ENCODE data around the gene PADI2. TPM values are rescaled to one million over a fixed set of nuclear protein-coding genes. Genes with fewer than 3 reads are reported as not detected.

Gene PADI2
- total and polyA plus RNA-seq, 2 donors (not counting 1 experiment from before 2014, with no cell fraction given): 0.25 to 14.2 TPM

- CTCF ChIA-PET: no interaction called here
- no peak overlapping the region for H2AFZ ChIP-seq (ENCODE audit: insufficient read depth, low read depth, low read length, poor library complexity, severe bottlenecking)
- H3K27me3 Mint-ChIP-seq: peaks cover 9% of the 10 kb centered on the region
Measured at GRCh38 chr1:17089506-17089905, 29.7 kb downstream of the PADI2 start.

DNA sequence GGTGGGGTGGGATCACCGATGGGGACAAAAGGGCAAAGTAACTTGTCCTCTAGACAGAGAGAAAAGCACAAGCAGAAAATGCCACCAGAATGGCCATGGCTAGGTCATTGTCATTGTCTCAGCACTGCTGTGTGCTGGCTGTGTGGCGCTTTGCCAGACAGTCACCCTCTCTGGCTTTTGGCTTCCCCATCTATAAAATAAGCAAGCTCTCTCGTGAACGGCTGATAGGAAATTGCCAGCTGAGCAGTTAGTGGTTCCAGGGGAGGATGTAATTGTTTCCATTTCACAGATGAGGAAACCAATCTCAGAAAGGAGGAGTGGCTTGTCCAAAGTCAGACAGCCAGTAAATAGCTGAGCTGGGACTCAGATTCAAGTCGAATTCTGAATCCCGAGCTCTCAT lies 32.5 kb downstream of the PADI2 start:
- Mint-ChIP-seq H3K9me3 (ENCODE audit: insufficient read depth) (no peaks in the 10 kb centered on the region), H3K4me1 (no peaks in the 10 kb centered on the region), H3K27me3 (peaks cover 14% of the 10 kb centered on the region), H3K27ac (no peak overlapping the region), H3K4me3 (no peak overlapping the region)
- intact Hi-C loops (cut with micrococcal nuclease): no loop called here
- ChIA-PET CTCF (no interaction called here), POLR2A (no interaction called here)
- H3K9me3 ChIP-seq (ENCODE audit: control extremely low read depth in 1 of 3, control insufficient read depth in 2 of 3, insufficient read depth in 1 of 3, low read length in 2 of 3): peaks cover 0 to 3% (median 0%) of the 10 kb centered on the region in 3 donors
- DNase-seq (no peak), ATAC-seq (ENCODE audit: low read depth) (no peak)
- H3K9ac ChIP-seq (ENCODE audit: low read length): no peak overlapping the region
- H3K27me3 ChIP-seq (replicated peaks in 1 of 4; ENCODE audit: control extremely low read depth in 1 of 4, control insufficient read depth in 3 of 4, insufficient read depth in 4 of 4, low read length in 3 of 4): no peaks in the 10 kb centered on the region
- 83% methylated on average over 3 of the region's 6 CpGs for WGBS (ENCODE audit: insufficient coverage)
- H4K20me1 ChIP-seq (ENCODE audit: control insufficient read depth, insufficient read depth, low read length, poor library complexity, severe bottlenecking): no peaks in the 10 kb centered on the region
- no peaks in the 10 kb centered on the region for H3K4me1 ChIP-seq (ENCODE audit: control insufficient read depth in 2 of 2, insufficient read depth in 2 of 2, low read length in 2 of 2)
- TF ChIP-seq EZH2 (IDR thresholded peaks at IDR 0.05; ENCODE audit: borderline replicate concordance, insufficient read depth, low read depth, low read length, poor library complexity, severe bottlenecking): no peak
- TF ChIP-seq, protein P1, sequence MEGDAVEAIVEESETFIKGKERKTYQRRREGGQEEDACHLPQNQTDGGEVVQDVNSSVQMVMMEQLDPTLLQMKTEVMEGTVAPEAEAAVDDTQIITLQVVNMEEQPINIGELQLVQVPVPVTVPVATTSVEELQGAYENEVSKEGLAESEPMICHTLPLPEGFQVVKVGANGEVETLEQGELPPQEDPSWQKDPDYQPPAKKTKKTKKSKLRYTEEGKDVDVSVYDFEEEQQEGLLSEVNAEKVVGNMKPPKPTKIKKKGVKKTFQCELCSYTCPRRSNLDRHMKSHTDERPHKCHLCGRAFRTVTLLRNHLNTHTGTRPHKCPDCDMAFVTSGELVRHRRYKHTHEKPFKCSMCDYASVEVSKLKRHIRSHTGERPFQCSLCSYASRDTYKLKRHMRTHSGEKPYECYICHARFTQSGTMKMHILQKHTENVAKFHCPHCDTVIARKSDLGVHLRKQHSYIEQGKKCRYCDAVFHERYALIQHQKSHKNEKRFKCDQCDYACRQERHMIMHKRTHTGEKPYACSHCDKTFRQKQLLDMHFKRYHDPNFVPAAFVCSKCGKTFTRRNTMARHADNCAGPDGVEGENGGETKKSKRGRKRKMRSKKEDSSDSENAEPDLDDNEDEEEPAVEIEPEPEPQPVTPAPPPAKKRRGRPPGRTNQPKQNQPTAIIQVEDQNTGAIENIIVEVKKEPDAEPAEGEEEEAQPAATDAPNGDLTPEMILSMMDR (IDR thresholded peaks at IDR 0.05): no peak
- no peak overlapping the region for H2AFZ ChIP-seq (ENCODE audit: insufficient read depth, low read depth, low read length, poor library complexity, severe bottlenecking)
- H3K27ac ChIP-seq (ENCODE audit: low read length in 2 of 2): no peak overlapping the region
- H3K36me3 ChIP-seq (replicated peaks in 1 of 2; ENCODE audit: control extremely low read depth in 1 of 2, control insufficient read depth in 1 of 2, extremely low read depth in 1 of 2, insufficient read depth in 2 of 2, low read length in 1 of 2): no peaks in the 10 kb centered on the region
- H3K4me2 ChIP-seq (replicated peaks; ENCODE audit: low read depth, low read length, poor library complexity, severe bottlenecking): no peak overlapping the region
- H3K4me3 ChIP-seq (ENCODE audit: control extremely low read depth in 1 of 5, extremely low read depth in 1 of 5, insufficient read depth in 1 of 5, low read depth in 2 of 5, low read length in 4 of 5): no peak overlapping the region
- H3K79me2 ChIP-seq (ENCODE audit: control insufficient read depth, insufficient read depth, low read length): no peaks in the 10 kb centered on the region

More at GRCh38 chr1:17089506-17089905, 29.7 kb downstream of the PADI2 start:
- H3K36me3 ChIP-seq (replicated peaks in 1 of 2; ENCODE audit: control extremely low read depth in 1 of 2, control insufficient read depth in 1 of 2, extremely low read depth in 1 of 2, insufficient read depth in 2 of 2, low read length in 1 of 2): no peaks in the 10 kb centered on the region
- no peak overlapping the region for H3K4me3 ChIP-seq (ENCODE audit: control extremely low read depth in 1 of 5, extremely low read depth in 1 of 5, insufficient read depth in 1 of 5, low read depth in 2 of 5, low read length in 4 of 5)
- no peak for DNase-seq
- H3K4me2 ChIP-seq (replicated peaks; ENCODE audit: low read depth, low read length, poor library complexity, severe bottlenecking): no peak overlapping the region
- no peak for ATAC-seq (ENCODE audit: low read depth)
- POLR2A ChIA-PET: no interaction called here
- no peaks in the 10 kb centered on the region for H3K27me3 ChIP-seq (replicated peaks in 1 of 4; ENCODE audit: control extremely low read depth in 1 of 4, control insufficient read depth in 3 of 4, insufficient read depth in 4 of 4, low read length in 3 of 4)
- H3K9me3 ChIP-seq (ENCODE audit: control extremely low read depth in 1 of 3, control insufficient read depth in 2 of 3, insufficient read depth in 1 of 3, low read length in 2 of 3): peaks cover 0 to 21% (median 0%) of the 10 kb centered on the region in 3 donors
- Mint-ChIP-seq H3K27ac (no peak overlapping the region), H3K9me3 (ENCODE audit: insufficient read depth) (no peaks in the 10 kb centered on the region), H3K4me1 (no peaks in the 10 kb centered on the region), H3K4me3 (no peak overlapping the region)
- TF ChIP-seq, protein P1 (IDR thresholded peaks at IDR 0.05): no peak
- no peak for TF ChIP-seq EZH2 (IDR thresholded peaks at IDR 0.05; ENCODE audit: borderline replicate concordance, insufficient read depth, low read depth, low read length, poor library complexity, severe bottlenecking)
- 90% methylated on average over 14 of the region's 14 CpGs for WGBS (ENCODE audit: insufficient coverage)
- no peak overlapping the region for H3K9ac ChIP-seq (ENCODE audit: low read length)
- intact Hi-C loops (cut with micrococcal nuclease): no loop called here
- H3K4me1 ChIP-seq (ENCODE audit: control insufficient read depth in 2 of 2, insufficient read depth in 2 of 2, low read length in 2 of 2): no peaks in the 10 kb centered on the region
- no peaks in the 10 kb centered on the region for H3K79me2 ChIP-seq (ENCODE audit: control insufficient read depth, insufficient read depth, low read length)
- no peak overlapping the region for H3K27ac ChIP-seq (ENCODE audit: low read length in 2 of 2)
- H4K20me1 ChIP-seq (ENCODE audit: control insufficient read depth, insufficient read depth, low read length, poor library complexity, severe bottlenecking): no peaks in the 10 kb centered on the region

Measured in B cell (primary cell).